Epithelial cell of esophagus (primary cell): ENCODE measurements around the gene MIOX.

Experiments
- DNase-seq: peaks from one replicate; pipeline ENCODE4 v3.0.0; 2010; ENCODE audit warnings: low read depth
- H3K4me3 ChIP-seq: 2 replicates; pipeline ENCODE4 v1.5.1; 2011; ENCODE audit warnings: mild to moderate bottlenecking, low read length, control low read depth
- TF ChIP-seq, protein P1 (sequence below): IDR thresholded peaks from 2 replicates; pipeline ENCODE4 v1.5.1; 2011; ENCODE audit warnings: low read depth, mild to moderate bottlenecking, low read length, control low read depth, inconsistent platforms; ENCODE audit not compliant: insufficient read depth; ENCODE audit errors: missing control alignments

MIOX gene

DNA sequence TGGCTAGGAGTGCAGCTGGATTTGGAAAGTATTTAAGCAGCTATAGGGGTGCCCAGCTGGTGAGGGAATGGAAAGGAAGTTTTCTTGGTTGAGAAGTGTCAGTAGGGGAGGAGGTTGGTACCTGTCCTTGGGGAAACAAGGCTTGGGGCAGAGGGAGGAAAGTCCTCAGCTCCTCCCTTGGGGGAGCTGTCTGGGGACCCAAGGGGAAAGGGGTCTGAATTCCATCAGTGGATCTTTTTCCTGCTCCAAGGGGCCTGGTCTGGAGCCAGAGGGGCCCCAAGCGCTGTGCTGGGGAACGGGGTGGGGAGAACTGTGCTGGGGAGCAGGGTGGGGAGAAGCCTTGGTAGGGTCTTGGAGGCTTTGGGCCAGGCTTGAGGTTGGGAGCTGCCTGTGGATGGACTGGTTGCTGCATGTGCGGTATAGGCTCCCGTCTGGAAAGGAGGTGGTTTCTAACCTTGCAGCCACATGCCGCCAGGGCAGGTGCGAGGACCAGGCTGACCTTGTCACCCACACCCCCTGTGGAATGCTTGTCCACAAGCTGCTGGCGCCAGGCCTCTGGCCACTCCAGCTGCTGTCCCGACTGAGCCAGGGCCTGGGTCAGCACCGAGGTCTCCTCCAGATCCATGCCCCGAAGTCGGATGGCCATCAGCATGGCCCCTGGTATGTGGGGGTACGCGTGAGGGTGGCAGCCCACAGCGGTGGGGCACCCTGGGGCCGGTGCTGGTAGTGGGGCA, 42.2 kb downstream of the MIOX start:
- TF ChIP-seq, protein P1, sequence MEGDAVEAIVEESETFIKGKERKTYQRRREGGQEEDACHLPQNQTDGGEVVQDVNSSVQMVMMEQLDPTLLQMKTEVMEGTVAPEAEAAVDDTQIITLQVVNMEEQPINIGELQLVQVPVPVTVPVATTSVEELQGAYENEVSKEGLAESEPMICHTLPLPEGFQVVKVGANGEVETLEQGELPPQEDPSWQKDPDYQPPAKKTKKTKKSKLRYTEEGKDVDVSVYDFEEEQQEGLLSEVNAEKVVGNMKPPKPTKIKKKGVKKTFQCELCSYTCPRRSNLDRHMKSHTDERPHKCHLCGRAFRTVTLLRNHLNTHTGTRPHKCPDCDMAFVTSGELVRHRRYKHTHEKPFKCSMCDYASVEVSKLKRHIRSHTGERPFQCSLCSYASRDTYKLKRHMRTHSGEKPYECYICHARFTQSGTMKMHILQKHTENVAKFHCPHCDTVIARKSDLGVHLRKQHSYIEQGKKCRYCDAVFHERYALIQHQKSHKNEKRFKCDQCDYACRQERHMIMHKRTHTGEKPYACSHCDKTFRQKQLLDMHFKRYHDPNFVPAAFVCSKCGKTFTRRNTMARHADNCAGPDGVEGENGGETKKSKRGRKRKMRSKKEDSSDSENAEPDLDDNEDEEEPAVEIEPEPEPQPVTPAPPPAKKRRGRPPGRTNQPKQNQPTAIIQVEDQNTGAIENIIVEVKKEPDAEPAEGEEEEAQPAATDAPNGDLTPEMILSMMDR = no peak
- H3K4me3 ChIP-seq = peak overlapping the region; percentile 49

DNA sequence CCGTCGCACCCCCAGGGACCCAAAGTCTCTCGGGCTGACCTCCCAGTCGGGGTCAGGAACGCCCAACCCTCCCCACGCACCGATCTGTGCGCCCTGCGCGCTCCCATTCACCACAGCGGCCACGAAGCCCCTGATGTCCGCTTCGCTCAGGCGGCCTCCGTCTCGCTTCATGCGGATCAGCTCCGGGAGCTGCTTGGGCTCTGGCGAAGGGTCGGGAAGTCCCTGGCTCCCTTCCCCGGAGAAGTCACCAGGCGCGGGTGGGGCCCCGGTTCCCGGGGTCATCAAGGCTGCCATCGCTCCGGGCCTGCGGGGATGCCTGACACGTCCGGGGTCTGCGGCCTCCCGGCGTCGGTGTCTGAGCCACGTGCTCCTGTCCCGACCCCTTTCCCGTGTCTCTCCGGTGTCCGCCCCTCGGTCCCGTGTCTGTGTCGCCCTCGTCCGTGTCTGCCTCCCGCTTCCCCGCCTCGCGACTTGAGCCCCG, 42.8 kb downstream of the MIOX start:
- no peak for DNase-seq
- H3K4me3 ChIP-seq = peak overlapping the region; percentile 49
- TF ChIP-seq, protein P1 = no peak

More for the DNA sequence above, 42.2 kb downstream of the MIOX start:
- DNase-seq = no peak

DNA sequence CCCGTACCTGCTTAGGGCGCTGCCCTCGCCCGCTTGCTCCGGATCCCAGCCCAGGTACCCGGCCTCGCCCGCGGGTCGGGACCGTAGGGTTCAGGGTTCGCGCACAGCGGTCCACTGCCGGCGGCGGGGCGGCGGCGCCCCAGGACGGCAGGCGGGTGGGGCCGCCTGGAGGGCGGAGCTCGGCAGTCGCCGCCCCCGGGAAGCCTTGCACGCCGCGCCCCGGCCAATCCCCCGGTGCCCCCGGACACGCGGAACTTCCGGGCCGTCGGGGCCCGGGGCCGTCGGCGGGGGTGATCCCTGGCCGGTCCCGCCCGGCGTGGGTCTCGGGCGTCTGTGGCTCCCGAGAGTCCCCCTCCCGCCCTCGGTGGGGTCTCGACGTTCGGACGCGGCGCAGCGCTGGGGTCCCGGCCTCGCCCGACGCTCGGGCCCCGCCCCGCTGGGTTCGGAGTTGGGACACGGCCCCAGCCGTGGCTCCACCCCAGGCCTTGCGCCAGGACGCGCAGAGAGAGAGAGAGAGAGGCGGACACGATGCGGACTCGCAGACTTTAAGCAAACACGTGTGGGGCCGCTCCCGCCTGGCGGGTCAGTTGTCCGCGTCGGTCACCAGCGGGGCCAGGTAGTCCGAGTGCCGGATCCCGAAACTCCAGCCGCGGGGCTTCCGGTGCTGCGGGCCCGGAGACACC, 43.4 kb downstream of the MIOX start, which contains the start of gene TYMP:
Gene TYMP (minus strand): TSS at position 116 of the 683 bp plus-strand sequence. CDS start 303 bp downstream, outside the sequence.
- peak within 1 kb of the TSS; percentile 79 for H3K4me3 ChIP-seq
- DNase-seq = peak; percentile 85
- TF ChIP-seq, protein P1 = no peak

DNA sequence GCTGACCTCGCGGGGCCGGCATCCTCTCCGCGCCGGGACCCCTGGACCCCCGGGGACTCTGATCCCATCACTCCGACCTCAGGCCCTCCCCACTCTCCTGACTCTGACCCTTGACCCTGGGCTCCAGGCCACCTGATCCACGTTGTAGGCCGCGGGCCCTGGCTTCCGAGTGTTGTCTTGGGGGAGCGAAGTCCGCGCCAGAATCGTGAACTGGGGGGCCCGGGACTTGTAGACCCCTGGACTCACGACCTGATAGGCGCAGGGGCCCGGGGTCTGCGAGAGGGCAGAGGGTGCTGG, 43.9 kb downstream of the MIOX start:
- peak overlapping the region; percentile 79 for H3K4me3 ChIP-seq
- TF ChIP-seq, protein P1 = no peak
- peak; percentile 37 for DNase-seq

DNA sequence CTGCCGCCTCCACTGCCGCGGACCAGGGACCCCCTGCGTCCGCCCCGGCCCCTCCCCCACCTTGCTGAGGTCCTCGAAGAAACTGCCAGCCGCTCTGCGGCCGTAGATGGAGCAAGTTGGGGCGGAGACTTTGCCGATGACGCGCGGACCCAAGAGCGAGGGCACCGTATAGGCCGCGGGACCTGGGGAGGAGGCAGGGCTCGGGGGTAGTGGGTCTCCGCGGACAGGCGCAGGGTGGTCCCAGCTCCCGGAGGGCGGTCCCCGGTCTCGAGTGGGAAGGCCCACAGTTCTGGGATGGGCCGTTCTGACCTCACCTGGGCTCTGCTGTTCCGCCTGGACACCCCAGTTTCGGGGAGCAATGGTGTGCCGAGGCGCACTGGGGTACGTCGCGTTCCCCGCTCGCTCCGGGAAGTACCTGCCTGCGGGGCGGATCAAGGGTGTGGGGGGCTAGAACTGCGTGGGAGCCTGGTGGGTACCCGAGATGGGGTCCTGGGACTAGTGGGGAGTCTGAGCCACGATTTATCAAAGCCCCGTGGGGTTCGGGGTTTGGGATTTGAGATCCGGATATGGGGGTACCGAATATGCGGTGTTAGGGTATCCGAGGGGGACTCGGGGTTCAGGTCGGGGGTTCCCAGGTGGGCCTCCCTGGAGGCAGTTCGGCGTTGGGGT, 44.4 kb downstream of the MIOX start:
- peak; percentile 92 for DNase-seq
- H3K4me3 ChIP-seq = peak overlapping the region; percentile 79
- TF ChIP-seq, protein P1 = no peak

DNA sequence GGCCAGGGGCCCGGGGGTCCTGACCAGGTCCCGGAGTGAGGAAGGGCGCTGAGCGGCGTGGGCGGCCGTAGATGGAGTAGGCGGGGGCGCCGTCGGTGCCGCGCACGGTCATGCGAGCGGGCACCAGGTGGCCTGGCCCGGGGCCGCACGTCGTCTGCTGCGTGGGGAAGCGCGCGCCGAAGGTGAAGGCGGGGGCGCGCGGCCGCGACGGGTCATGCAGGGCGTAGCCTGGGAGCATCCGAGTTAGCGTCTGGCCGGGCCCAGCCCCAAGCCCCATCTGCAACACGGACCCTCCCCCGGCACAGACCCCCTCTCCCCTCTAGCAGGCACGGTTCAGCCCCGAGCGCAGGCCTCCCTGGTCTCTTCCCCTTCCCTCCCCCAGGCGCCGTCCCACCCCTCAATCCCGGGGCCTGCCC, 44.9 kb downstream of the MIOX start:
- TF ChIP-seq, protein P1 = no peak
- peak; percentile 72 for DNase-seq
- peak overlapping the region; percentile 79 for H3K4me3 ChIP-seq
